ENCODE data around the gene CACNA1C. TPM values are rescaled to one million over a fixed set of nuclear protein-coding genes. Genes with fewer than 3 reads are reported as not detected.

The CACNA1C gene
- total RNA-seq, 2 experiments from 2014 or later = 0.05 to 0.08 TPM

- peaks cover 2% of the 10 kb centered on the region for H3K9me3 Mint-ChIP-seq
These were observed 177.1 kb downstream of the CACNA1C start for GRCh38 chr12:2229661-2230539.

GRCh38 chr12:2231011-2231595 is 178.3 kb downstream of the CACNA1C start:
- Mint-ChIP-seq H3K27me3 (peaks cover 38% of the 10 kb centered on the region), H3K36me3 (ENCODE audit: low read depth) (no peaks in the 10 kb centered on the region), H3K27ac (no peak overlapping the region), H3K4me1 (ENCODE audit: low read depth) (no peaks in the 10 kb centered on the region), H3K9me3 (peaks cover 2% of the 10 kb centered on the region), H3K4me3 (no peak overlapping the region)
- DNase-seq (no peak), ATAC-seq (ENCODE audit: poor library complexity) (no peak)
- H3K9me3 ChIP-seq (ENCODE audit: control insufficient read depth in 1 of 2, insufficient read depth in 1 of 2, low read length in 2 of 2) = peaks cover 0 to 9% of the 10 kb centered on the region in 2 experiments
- no peak overlapping the region for H3K27ac ChIP-seq (ENCODE audit: low read depth in 1 of 2, low read length in 2 of 2)
- H3K4me3 ChIP-seq (ENCODE audit: low read length) = no peak overlapping the region
- peaks cover 6 to 8% of the 10 kb centered on the region in 2 experiments for H3K27me3 ChIP-seq (ENCODE audit: control insufficient read depth in 1 of 2, insufficient read depth in 2 of 2, low read length in 2 of 2)
- ChIA-PET CTCF (no interaction called here), POLR2A (no interaction called here)
- TF ChIP-seq CTCF (IDR thresholded peaks at IDR 0.05) = no peak
- no peaks in the 10 kb centered on the region for H3K36me3 ChIP-seq (ENCODE audit: insufficient read depth, low read length)
- intact Hi-C loops (cut with DNase I, micrococcal nuclease) = no loop called here
- no peaks in the 10 kb centered on the region for H3K4me1 ChIP-seq (ENCODE audit: insufficient read depth, low read length)

More at GRCh38 chr12:2229661-2230539, 177.1 kb downstream of the CACNA1C start:
- no peak overlapping the region for H3K4me3 Mint-ChIP-seq
- no peaks in the 10 kb centered on the region for H3K36me3 Mint-ChIP-seq (ENCODE audit: low read depth)
- no peaks in the 10 kb centered on the region for H3K4me1 ChIP-seq (ENCODE audit: insufficient read depth, low read length)
- DNase-seq = no peak
- no peak for ATAC-seq (ENCODE audit: poor library complexity)
- H3K4me3 ChIP-seq (ENCODE audit: low read length) = no peak overlapping the region
- peaks cover 2 to 8% of the 10 kb centered on the region in 2 experiments for H3K27me3 ChIP-seq (ENCODE audit: control insufficient read depth in 1 of 2, insufficient read depth in 2 of 2, low read length in 2 of 2)
- POLR2A ChIA-PET = no interaction called here
- TF ChIP-seq CTCF (IDR thresholded peaks at IDR 0.05) = no peak
- CTCF ChIA-PET = no interaction called here
- H3K4me1 Mint-ChIP-seq (ENCODE audit: low read depth) = no peaks in the 10 kb centered on the region
- H3K36me3 ChIP-seq (ENCODE audit: insufficient read depth, low read length) = no peaks in the 10 kb centered on the region
- peaks cover 30% of the 10 kb centered on the region for H3K27me3 Mint-ChIP-seq
- peaks cover 0 to 9% of the 10 kb centered on the region in 2 experiments for H3K9me3 ChIP-seq (ENCODE audit: control insufficient read depth in 1 of 2, insufficient read depth in 1 of 2, low read length in 2 of 2)
- no peak overlapping the region for H3K27ac ChIP-seq (ENCODE audit: low read depth in 1 of 2, low read length in 2 of 2)
- H3K27ac Mint-ChIP-seq = no peak overlapping the region
- intact Hi-C loops (cut with DNase I, micrococcal nuclease) = no loop called here

- Histone ChIP-seq H3K36me3 (ENCODE audit: insufficient read depth, low read length) (no peaks in the 10 kb centered on the region), H3K4me3 (ENCODE audit: low read length) (no peak overlapping the region), H3K4me1 (ENCODE audit: insufficient read depth, low read length) (no peaks in the 10 kb centered on the region), H3K27me3 (ENCODE audit: control insufficient read depth in 1 of 2, insufficient read depth in 2 of 2, low read length in 2 of 2) (peaks cover 6 to 8% of the 10 kb centered on the region in 2 experiments), H3K27ac (ENCODE audit: low read depth in 1 of 2, low read length in 2 of 2) (no peak overlapping the region), H3K9me3 (ENCODE audit: control insufficient read depth in 1 of 2, insufficient read depth in 1 of 2, low read length in 2 of 2) (peaks cover 0 to 9% of the 10 kb centered on the region in 2 experiments)
- peaks cover 2% of the 10 kb centered on the region for H3K9me3 Mint-ChIP-seq
- CTCF ChIA-PET = no interaction called here
- no peak for TF ChIP-seq CTCF (IDR thresholded peaks at IDR 0.05)
- DNase-seq (no peak), ATAC-seq (ENCODE audit: poor library complexity) (no peak)
- no peaks in the 10 kb centered on the region for H3K36me3 Mint-ChIP-seq (ENCODE audit: low read depth)
- peaks cover 39% of the 10 kb centered on the region for H3K27me3 Mint-ChIP-seq
- H3K4me1 Mint-ChIP-seq (ENCODE audit: low read depth) = no peaks in the 10 kb centered on the region
- H3K4me3 Mint-ChIP-seq = no peak overlapping the region
- H3K27ac Mint-ChIP-seq = no peak overlapping the region
- POLR2A ChIA-PET = no interaction called here
- intact Hi-C loops (cut with DNase I, micrococcal nuclease) = no loop called here
These were observed 179.2 kb downstream of the CACNA1C start for GRCh38 chr12:2231956-2232355.

Data from CD4-positive, alpha-beta T cell (primary cell).